C4-2B (cell line): ENCODE measurements around the gene TFDP1.
A peak's percentile ranks its signal among the peaks of the same experiment; 100 is the strongest.

Experiments used
- H3K27ac ChIP-seq: fragments of 450-650 bp; 2 replicates; pipeline ENCODE4 v1.5.1; 2017
- CTCF ChIP-seq: fragments of 450-650 bp; conservative IDR thresholded peaks from 2 replicates; pipeline ENCODE4 v1.5.1; 2017; ENCODE audit warnings: mild to moderate bottlenecking
- ZFX ChIP-seq: fragments of 450-650 bp; IDR thresholded peaks from 2 replicates; pipeline ENCODE4 v1.6.1; 2017

TFDP1 gene

GRCh38 chr13:113625965-113626721 is 41.6 kb downstream of the TFDP1 start:
- no peak for TF ChIP-seq ZFX
- no peak for TF ChIP-seq CTCF
- H3K27ac ChIP-seq = no peak overlapping the region; the same call in 1 of the 2 replicates

GRCh38 chr13:113627136-113627535 is 42.6 kb downstream of the TFDP1 start:
- TF ChIP-seq ZFX (no peak), CTCF (no peak)
- no peak overlapping the region for H3K27ac ChIP-seq

- H3K27ac ChIP-seq = peak overlapping the region; percentile 74
- no peak for TF ChIP-seq CTCF
- no peak for TF ChIP-seq ZFX
Observed at GRCh38 chr13:113628291-113629270, 44.0 kb downstream of the TFDP1 start.

GRCh38 chr13:113629866-113630265 is 45.3 kb downstream of the TFDP1 start:
- no peak for TF ChIP-seq ZFX
- TF ChIP-seq CTCF = no peak
- H3K27ac ChIP-seq = peak overlapping the region; percentile 74; the same call in 1 of the 2 replicates

GRCh38 chr13:113630296-113630695 is 45.7 kb downstream of the TFDP1 start:
- H3K27ac ChIP-seq = no peak overlapping the region; the same call in 1 of the 2 replicates
- TF ChIP-seq CTCF (no peak), ZFX (no peak)

- no peak for TF ChIP-seq CTCF
- TF ChIP-seq ZFX = no peak
Observed at GRCh38 chr13:113630804-113631203, 46.3 kb downstream of the TFDP1 start.

More at GRCh38 chr13:113630804-113631203, 46.3 kb downstream of the TFDP1 start:
- H3K27ac ChIP-seq = no peak overlapping the region
